ENCODE data around the gene ZIC4. TPM values are rescaled to one million over a fixed set of nuclear protein-coding genes. Genes with fewer than 3 reads are reported as not detected.

The ZIC4 gene
- total and polyA plus RNA-seq, 10 of the 15 experiments (the other 5 are each of a cell fraction or from before 2014, with no cell fraction given), result not detected

DNA sequence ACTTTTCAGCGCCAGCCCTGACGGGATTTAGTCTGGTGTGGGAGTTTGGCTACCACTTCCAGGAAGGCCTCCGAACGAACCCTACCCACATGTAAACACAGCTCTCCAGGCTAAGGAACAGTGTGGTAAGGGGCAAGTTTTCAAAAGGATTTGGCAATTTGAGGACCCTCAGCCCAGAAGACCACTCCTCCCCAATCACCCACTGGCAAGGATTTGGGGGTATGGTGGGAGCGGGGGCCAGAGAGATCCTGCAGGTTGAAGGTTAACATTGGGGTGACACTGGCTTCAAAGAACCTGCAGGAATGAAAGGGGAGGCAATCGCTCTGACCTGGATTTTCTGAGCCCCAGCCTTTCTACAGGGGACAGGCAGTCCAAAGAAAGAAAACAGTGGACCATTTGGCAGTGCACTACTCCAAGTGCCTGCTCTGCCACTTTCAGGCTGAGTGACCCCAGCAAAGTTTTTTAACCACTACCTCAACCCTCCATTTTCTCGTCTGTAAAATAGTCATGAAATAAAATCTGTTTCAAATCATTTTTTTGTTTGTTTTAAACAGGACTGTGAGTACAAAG is 34.5 kb downstream of the ZIC4 start:
- in situ Hi-C loops (cut with MboI), result no loop called here
- Histone ChIP-seq H3K4me3 (no peak overlapping the region), H3K79me2 (ENCODE audit: control insufficient read depth, insufficient read depth, low read length) (no peaks in the 10 kb centered on the region), H3K9ac (ENCODE audit: control insufficient read depth, insufficient read depth, low read length) (no peak overlapping the region), H3K9me3 (replicated peaks; ENCODE audit: control insufficient read depth, insufficient read depth, low read length) (no peaks in the 10 kb centered on the region; the same call in 2 of the 3 replicates), H3K4me2 (ENCODE audit: control insufficient read depth, insufficient read depth) (no peak overlapping the region), H2AFZ (ENCODE audit: control insufficient read depth, low read depth, low read length) (no peak overlapping the region), H4K20me1 (ENCODE audit: control insufficient read depth, insufficient read depth) (no peaks in the 10 kb centered on the region), H3K27me3 (replicated peaks in 1 of 2; ENCODE audit: control insufficient read depth in 2 of 2, insufficient read depth in 2 of 2, low read length in 1 of 2) (peaks cover 3 to 30% of the 10 kb centered on the region in 2 experiments), H3K27ac (ENCODE audit: control insufficient read depth, insufficient read depth) (no peak overlapping the region), H3K36me3 (ENCODE audit: control insufficient read depth in 2 of 2, insufficient read depth in 2 of 2, low read length in 1 of 2) (no peaks in the 10 kb centered on the region), H3K4me1 (ENCODE audit: control insufficient read depth, insufficient read depth, low read length) (no peaks in the 10 kb centered on the region)
- FAIRE-seq, result no peak
- POLR2A ChIA-PET, result no interaction called here
- RAD21 ChIA-PET (ENCODE audit: unreplicated experiment), result no interaction called here
- no peak for DNase-seq (ENCODE audit: low read depth, low spot score)
- no TSS peak for BruUV-seq (replicated peaks)
- TF ChIP-seq, protein P1, sequence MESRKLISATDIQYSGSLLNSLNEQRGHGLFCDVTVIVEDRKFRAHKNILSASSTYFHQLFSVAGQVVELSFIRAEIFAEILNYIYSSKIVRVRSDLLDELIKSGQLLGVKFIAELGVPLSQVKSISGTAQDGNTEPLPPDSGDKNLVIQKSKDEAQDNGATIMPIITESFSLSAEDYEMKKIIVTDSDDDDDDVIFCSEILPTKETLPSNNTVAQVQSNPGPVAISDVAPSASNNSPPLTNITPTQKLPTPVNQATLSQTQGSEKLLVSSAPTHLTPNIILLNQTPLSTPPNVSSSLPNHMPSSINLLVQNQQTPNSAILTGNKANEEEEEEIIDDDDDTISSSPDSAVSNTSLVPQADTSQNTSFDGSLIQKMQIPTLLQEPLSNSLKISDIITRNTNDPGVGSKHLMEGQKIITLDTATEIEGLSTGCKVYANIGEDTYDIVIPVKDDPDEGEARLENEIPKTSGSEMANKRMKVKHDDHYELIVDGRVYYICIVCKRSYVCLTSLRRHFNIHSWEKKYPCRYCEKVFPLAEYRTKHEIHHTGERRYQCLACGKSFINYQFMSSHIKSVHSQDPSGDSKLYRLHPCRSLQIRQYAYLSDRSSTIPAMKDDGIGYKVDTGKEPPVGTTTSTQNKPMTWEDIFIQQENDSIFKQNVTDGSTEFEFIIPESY (IDR thresholded peaks at IDR 0.05), result no peak
- TF ChIP-seq NR2F1 (conservative IDR thresholded peaks at IDR 0.05), result no peak
- no peak for TF ChIP-seq TCF12 (IDR thresholded peaks at IDR 0.05; ENCODE audit: low read depth, low read length)
- TF ChIP-seq, protein P2, sequence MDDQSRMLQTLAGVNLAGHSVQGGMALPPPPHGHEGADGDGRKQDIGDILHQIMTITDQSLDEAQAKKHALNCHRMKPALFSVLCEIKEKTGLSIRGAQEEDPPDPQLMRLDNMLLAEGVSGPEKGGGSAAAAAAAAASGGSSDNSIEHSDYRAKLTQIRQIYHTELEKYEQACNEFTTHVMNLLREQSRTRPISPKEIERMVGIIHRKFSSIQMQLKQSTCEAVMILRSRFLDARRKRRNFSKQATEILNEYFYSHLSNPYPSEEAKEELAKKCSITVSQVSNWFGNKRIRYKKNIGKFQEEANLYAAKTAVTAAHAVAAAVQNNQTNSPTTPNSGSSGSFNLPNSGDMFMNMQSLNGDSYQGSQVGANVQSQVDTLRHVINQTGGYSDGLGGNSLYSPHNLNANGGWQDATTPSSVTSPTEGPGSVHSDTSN (IDR thresholded peaks at IDR 0.05; ENCODE audit: insufficient replicate concordance, low read depth, low read length), result no peak
- no peak for TF ChIP-seq ATF2 (IDR thresholded peaks at IDR 0.05; ENCODE audit: low read length)
- no peak for TF ChIP-seq IKZF2 (IDR thresholded peaks at IDR 0.05)
- no peak for TF ChIP-seq EP300 (IDR thresholded peaks at IDR 0.05; ENCODE audit: borderline replicate concordance in 1 of 2, control insufficient read depth in 1 of 2, low read depth in 2 of 2, low read length in 2 of 2)
- TF ChIP-seq CBX3 (IDR thresholded peaks at IDR 0.05; ENCODE audit: borderline replicate concordance, low read depth), result no peak
- no peak for TF ChIP-seq NFYA (IDR thresholded peaks at IDR 0.05; ENCODE audit: borderline replicate concordance, low read depth, low read length)
- no peak for TF ChIP-seq SMC3 (IDR thresholded peaks at IDR 0.05; ENCODE audit: borderline replicate concordance, low read length)
- no peak for TF ChIP-seq TARDBP (IDR thresholded peaks at IDR 0.05; ENCODE audit: borderline replicate concordance)
- TF ChIP-seq CREB1 (IDR thresholded peaks at IDR 0.05; ENCODE audit: low read depth), result no peak
- TF ChIP-seq TCF7 (IDR thresholded peaks at IDR 0.05; ENCODE audit: borderline replicate concordance), result no peak
- TF ChIP-seq EZH2 (IDR thresholded peaks at IDR 0.05; ENCODE audit: borderline replicate concordance, control insufficient read depth, low read depth, low read length), result no peak
- TF ChIP-seq RCOR1 (conservative IDR thresholded peaks at IDR 0.05; ENCODE audit: low read depth, low read length), result no peak
- no peak for TF ChIP-seq CHD1 (IDR thresholded peaks at IDR 0.05; ENCODE audit: low read depth, low read length)
- no peak for TF ChIP-seq NR2C1 (IDR thresholded peaks at IDR 0.05)
- no peak for ATAC-seq
- SMC1A ChIA-PET (ENCODE audit: uncharacterized antibody, unreplicated experiment), result no interaction called here
- WGBS (ENCODE audit: insufficient coverage, insufficient replicate concordance, low lambda C conversion rate, missing lambda C conversion rate), result 31% methylated on average over 5 of the region's 7 CpGs
- intact Hi-C loops (cut with micrococcal nuclease; ENCODE audit: unreplicated experiment), result no loop called here
- CTCF ChIA-PET, result no interaction called here

Measured in GM12878 (cell line).